Stimulated activated CD4-positive, alpha-beta T cell treated with anti-CD3 and anti-CD28 coated beads, Interleukin-12 subunit alpha, Interleukin-12 subunit beta, amount 100 ng/mL, for 24 hours (primary cell): ENCODE results near the gene PRCD.
"Not testable (repeated sequence)": the region's sequence is repeated elsewhere in the genome, so short reads cannot be mapped to it uniquely, and the experiment has no call there.

Experiments used
- DNase-seq, 2 experiments: peaks; one replicate each; pipeline ENCODE4 v3.0.0-alpha.2; 2020; ENCODE audit warnings: low read depth in 2 of 2

The PRCD gene

DNA sequence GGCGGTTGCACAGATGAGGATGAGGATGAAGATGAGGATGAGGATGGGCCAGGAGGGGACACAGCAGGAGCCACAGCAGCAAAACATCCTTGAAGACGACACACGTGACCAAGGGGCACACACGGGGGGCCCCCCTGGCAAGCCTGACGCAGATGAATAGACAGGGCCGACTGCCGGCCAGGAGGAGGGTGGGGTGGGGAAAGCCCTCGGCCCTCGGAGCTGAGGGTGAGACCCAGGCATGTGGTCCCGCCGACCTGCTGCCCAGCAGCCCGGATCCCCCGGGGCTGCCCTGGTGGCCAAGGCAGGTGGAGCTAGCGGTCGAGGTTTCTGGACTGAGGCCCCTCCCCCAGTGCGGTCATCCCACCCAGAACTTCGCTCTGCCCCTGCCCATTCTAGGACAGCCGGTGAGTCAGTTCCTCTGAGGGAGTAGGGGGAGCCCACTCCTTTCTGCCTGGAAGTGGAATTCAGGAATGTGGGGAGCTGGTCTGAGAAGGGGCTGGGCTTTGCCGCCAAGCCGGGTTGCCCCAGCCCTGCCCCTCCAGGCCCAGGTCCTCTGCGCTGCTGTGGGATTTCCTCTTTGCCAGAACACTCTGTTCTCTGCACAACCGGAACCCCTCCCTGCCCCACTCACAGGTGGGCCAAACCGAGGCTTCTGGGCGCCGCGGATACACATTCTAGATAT lies 12.3 kb upstream of the PRCD start:
- no peak for DNase-seq

DNA sequence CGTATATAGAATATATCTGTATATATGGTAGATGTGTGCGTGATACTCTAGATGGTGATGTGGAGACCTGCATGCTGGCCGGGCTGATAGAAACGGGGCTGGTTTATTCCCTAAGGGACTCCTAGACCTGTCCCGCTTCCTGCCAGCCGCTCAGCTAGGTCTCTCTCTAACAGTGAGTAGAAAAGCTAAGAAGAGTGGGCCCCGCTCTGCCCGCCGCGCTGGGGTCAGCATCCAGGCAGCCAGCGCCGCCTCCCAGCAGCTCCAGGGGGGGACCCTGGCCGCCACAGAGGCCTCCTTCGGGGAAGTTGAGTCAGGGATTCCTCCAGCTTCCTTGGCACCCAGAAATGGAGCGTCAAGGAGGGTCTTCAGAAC lies 11.7 kb upstream of the PRCD start:
- no peak for DNase-seq

DNA sequence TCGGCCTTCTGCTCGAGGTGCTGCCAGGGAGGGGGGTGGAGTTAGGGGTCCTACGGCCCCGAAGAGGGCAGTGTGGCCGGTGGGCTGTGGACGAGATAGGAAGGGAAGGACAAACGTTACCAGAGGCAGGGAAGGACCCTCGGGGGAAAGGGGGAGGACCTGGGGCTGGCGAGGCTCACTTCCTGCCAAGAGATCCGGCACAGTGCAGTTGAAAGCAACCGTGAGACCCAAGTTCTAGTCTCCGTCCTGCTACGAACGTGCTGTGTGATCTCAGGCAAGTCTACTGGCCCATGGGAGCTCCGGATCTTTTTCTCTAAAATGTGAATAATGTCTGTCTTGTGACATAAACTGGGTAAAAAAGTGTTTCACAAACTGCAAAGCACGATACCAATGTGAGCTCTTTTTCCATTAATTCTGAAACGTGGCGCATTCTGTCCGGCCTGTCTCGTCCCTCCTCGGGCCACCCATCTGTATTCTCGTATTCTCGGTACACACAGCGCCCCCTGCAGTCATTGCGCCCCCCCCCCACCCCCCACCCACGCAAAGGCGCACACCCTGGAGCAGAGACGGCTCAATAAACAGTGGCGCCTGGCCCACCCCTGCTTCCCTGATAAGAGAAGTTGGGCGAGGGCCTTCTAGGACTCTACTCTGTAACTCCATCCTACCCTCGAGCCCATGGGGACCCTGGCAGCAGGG lies 11.2 kb upstream of the PRCD start:
- DNase-seq, result no peak

DNA sequence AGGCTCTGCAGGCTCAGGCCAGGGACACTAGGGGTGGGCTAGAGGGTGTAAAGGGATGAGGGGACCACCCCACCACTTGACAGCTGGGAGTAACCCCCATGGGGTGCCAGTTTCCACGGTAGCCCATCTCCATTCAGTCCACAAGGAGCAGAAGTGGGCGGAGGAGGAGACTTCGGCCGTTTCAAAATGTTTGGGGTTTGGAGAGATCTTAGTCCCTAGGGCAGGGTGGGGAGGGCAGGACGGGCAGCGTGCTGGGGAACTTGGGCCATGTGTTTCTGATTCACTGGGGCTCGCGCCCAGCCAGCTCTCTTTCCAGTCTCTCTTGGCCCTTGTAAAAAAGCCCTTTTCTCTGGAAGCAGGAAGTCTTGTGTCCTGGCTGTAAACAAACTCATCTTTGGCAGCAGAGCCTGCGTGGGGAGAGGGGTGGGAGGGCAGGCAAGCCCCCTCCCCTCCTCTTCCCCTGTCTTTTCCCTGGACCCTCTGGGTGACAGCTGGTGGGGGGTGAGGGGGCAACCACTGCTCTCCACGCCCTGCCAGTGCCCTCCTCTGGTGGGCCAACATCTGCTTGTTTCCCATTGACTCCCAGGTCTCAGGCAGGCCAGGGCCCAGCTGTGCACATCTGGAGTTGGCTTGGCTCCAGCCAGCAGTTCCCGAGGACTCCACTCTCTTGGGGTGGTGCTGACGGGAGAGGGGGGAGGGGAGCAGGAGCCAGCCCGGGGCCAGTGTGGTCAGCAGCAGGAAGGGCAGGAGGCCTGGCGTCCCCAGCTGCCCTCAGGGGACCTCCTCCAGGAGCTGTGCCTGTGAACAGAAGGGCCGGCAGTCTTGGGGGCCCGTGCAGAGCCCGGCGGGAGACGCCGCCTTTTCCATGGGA lies 10.4 kb upstream of the PRCD start:
- no peak for DNase-seq

DNA sequence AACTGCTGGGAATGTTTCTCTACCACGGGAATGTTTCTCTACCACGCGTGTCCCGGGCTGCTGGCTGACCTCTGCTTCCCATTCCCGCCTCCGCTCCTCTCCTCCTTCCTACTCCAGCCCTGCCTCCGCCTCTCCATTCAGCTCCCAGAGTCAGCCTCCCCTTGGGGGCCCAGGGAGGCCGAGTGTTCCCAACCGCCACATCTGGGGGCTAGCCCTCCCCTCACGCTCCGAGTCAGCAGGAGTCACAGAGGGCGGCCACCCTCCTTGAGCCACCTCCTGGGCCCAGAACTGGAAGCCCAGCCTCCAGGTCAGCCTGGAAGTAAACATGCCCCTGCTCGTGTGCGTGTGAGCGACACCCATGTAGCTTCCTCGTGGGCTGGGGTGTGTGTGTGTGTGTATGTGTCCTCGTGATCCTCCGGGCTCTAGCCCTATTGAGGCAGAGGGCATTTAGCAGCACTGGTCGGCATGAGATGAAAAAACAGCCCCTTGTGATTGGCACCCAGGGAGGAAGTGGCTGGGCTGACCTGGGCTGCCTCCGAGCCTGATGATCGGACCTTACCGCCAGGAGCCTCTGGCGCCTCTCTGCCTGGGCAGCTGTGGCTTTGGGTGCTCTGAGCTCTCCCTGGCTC lies 9.6 kb upstream of the PRCD start:
- DNase-seq, result no peak

DNA sequence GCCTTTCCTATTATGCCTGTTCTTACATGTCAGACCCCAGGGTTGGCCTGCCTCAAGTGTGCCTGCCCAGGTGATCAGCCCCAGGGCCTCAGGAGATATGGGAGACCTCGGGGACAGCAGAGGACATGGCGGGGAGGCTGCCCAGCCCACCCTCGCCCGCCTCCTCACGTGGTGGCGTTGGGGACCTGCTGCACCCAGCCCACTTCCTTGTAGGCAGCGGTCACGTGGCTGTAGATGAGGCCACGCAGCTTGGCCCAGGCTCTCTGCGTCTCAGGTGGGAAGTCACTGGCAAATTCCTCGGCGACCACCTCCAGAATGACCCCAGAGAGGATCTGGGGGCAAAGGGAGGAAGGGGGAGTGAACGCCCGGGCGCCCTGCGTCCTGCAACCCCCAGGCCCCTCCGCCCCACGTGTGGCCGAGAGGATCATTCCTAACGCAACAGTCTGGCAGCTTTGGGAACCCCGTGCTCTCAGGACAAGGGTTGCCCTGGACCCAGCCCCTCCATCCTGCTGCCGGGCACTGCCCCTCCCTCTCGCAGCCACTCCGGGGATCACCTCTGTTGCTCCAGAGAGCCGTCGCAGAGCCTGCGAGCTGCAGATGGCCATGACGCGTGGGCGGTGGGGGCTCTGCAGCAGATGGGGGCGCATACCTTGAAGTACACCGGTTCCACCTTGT lies 8.9 kb upstream of the PRCD start:
- no peak for DNase-seq

DNA sequence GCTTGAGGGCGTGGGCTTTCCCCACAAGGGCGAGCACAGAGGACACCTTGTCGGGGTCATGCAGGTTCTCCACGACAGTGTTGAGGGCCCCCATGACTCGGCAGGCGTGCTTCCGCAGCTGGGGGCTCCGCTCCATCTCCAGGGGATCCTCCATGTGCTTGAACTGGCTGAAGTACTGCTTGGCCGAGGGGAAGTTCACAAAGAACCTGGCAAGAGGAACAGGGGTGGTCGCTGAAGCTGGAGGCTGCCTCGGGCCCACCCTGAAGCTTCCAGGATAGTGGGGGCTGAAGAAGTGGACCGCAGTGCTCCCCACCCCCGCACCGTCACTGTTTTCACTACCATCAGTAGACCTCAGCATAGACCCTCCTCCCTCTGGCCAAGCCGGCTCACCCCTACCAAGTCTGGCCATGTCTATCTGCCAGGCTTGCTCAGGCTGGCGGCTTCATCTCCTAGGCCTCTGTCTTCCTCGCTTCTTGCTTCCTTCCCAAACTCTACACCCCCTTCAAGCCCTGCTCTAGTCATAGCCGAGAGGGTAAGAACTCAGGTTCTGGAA lies 8.3 kb upstream of the PRCD start:
- no peak for DNase-seq

DNA sequence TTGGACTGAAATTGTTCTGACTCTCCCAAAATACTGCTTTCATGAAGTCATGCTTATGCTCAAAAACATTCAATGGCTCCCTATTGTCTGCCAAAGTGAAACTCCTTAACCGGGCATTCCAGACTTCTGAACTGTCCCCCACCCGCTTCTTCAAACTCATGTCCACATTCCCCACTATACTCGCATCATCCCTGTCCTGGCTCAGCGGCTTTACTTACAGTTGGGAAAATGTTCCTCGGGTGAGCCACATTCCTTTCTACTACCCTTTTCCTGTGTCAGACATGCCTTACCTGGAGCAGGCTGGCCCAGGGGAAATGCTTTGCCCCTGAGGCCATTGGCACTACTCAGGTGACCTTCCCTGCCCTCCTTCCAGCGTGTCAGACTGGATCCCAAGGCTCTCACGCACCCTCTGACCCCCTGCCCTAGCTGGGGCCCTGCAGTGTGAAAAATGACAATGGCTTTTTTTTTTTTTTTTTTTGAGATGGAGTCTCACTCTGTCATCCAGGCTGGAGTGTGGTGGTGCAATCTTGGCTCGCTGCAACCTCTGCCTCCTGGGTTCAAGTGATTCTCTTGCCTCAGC lies 7.7 kb upstream of the PRCD start:
- no peak for DNase-seq

DNA sequence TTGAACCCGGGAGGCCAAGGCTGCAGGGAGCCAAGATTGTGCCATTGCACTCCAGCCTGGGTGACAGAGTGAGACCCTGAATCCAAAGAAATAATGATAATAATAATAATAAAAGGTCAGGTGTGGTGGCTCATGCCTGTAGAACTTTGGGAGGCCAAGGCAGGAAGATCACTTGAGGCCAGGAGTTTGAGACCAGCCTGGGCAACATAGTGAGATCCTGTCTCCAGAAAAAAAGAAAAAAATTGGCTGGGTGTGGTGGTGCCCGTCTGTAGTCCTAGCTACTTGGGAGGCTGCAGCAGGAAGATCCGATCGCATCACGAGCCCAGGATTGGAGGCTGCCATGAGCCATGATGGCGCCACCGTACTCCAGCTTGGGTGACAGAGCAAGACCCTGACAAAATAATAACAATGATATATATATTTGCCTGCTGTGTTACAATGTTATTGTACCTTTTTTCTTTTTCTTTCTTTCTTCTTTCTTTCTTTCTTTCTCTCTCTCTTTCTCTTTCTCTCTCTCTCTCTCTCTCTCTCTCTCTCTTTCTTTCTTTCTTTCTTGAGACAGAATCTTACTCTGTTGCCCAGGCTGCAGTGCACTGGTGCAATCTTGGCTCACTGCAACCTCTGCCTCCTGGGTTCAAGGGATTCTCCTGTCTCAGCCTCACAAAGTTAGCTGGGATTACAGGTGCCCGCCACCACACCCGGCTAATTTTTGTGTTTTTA lies 6.0 kb upstream of the PRCD start:
- DNase-seq, result not testable (repeated sequence)

DNA sequence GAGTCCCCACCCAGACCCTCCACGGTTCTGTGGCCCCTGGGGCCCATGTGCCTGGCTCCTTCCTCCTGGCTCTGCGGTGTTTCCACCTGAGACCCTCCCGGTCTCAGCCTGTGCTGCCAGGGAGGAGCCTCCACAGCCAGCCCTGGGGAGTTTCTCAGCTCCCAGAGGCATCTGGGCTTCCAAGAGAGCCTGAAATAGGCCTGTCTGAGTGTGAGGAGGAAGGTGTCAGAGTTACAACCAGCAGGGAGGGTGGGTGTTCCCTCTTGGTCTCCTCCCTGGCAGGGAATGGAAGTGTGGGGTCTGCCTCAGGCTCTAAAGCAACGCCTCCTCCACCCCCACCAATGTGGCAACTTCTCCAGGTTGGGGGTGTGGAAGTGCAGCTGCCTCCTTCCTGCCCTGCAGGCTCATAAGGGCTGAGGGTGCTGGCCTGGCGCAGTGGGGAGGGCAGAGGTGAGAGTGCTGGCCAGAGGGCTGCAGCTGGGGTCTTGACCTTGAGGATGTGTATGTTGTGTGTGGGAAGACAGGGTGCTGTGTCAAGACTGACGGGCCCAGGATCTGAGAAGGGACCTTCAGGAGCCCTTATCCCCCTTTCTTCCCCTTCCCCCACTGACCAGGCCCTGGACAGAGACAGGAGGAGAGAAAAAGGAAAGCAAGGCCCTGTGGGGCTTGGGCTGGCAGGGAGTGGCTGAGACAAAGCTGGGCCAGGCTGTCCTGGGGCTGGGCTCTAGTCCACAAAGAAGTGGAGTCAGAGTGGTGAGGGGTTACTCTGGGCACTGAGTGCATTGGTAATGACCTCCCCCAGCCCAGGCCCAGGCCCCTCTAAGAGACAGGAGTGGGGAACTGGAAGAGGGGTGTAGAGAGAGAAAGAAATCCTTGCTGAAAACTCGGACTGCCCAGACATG lies 4.8 kb upstream of the PRCD start:
- DNase-seq, result no peak

DNA sequence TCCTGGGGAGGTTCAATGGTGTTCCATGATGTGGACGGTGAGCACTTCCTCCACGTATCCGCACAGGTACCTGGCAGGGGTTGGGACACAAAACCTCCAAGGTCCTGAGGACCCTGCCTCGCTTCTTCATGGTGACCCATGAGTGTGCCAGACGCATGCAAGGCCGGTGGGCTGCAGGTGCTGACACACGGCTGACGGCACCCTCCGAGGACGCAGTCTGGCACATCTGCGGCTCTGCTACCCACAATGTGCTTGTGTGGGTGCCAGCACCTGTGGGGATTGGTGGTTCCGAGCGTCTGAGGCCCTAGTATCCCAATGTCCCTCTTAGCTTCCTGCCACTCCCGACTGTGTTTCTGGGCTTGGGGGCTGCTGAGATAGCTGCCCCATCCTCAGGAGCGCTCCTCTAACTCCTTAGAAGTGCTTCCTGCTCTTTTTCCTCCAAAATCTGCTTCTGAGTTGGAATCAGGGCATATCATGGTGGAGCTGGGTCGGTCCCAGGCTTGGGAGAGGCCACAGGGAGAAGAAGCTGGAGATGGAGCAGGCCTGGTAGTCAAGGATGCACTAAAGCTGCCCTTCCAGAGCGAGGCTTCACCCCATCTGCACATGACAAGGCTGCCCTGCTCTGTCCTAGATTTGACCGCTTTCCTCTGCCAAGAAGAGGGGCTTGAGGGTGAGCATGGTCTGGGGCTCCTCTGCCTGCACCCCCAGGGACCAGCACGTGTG lies 3.9 kb upstream of the PRCD start:
- DNase-seq, result no peak

DNA sequence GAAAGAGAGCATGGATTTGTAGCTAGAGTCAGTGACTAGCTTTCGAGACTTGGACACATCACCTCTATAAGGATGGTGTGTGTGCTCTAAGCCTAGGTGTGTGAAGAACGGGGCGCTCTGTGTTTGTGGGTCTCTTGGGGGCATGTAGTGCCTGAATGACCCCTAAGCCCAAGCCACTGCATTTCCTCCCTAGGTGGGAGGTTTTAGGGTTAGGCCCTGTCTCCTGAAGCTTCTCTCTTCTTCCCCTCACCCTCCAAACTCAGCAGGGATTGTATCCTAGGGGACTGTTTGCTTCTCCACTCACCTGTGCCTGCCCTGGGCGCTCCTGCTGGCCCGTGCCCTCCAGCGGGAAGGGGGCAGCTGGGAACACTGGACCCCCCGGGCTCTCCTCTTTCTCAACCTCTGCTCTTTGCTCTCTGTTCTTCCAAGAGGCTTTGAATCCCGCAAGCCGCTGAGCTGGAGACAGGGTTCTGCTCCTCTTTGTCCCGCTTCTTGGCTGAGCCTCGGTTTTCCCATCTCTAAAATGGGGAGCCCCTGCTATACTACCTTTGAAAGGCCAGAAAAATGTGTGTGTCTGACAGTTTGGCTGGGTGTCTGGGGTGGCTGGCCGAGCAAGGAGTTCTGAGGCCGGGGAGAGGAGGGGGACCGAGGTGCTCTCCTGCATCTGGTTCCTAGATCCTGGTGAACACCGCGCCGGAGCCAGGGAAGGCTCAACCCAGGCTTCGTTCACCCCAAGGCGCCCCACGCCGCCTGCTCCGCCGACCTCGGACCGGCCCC lies 3.1 kb upstream of the PRCD start:
- no peak for DNase-seq

DNA sequence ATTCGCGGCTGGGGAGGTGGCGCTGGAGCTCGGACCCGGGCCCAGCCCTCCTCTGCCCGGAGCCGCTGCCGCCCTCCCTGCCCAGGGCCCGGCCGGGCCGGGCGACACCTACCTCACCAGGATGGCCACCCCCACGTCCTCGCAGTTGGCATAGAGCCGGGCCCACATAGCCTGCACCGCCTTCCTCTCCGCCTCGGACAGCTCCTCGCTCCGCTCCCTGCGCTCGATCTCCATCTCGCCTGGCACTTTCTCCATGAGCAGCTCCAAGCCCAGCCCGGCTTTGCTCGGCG lies 2.6 kb upstream of the PRCD start:
- no peak for DNase-seq

DNA sequence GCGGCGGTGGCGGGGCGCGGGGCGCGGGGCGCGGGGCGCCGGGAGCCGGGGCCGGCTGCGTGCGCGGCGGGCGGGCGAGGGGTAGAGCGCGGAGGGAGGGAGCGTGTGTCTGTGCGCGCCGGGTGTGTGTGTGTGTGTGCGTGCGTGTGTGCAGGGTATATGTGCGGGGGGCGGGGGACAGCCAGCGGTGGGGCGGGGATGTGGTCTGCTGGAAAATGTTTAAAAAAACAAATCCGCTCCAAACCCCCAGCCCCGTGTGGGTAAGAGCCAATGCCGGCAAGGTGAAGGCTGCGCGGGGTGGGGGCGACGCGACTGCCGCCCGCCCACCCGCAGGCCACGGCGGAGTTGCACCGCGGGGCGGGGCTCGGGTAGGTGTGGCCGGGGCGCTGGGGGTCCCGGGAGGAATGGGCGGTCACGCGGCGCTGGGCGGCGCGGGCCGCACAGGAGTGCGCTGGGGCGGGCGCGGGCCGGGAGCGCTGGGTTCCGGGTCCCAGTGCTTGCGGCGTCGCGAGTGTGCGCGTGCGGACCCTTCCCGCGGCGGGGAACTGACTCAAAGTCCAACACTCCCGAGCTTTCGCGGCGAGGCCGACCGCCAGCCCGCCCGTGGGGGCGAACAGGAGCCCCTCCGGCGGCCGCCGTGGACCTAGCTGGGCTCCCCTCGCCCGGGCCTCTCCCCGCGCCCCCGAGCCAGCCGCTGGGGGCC lies 2.1 kb upstream of the PRCD start, which contains the start of gene CYGB:
CYGB (minus strand) TSS at position 132 of the 703 bp plus-strand sequence. CDS start 167 bp downstream, outside the sequence.
- DNase-seq, result no peak

DNA sequence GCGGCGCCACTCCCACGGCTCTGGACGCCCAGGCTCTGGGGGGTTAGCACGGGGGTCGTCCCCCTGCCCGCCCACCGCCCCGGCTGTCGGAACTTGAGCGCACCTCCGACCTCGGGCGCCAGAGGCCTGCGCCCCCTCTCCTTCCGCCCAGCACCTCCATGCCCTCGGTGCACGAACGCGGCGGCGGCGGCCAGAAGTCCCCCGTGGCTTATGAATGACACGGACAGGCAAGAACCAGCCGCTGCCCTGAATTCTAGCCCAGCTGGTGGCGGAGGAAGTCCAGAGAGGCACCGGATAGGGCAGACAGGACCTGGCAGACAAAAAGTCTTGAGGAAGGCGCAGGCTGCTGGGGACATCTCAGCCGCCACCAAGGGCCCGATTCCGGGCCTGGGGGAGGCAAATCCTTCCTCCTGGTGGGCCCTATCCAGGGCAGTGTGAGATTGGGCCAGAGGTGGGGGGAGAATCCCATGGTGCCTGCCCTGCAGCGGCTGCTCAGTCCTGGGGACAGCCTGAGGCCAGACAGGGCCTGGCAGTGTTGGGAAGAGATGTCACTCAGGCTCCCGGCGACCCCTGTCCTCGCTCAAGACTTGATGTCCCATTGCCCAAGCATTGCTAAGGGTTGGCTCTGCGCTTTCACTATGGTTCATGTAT lies 1.4 kb upstream of the PRCD start:
- DNase-seq, result no peak

DNA sequence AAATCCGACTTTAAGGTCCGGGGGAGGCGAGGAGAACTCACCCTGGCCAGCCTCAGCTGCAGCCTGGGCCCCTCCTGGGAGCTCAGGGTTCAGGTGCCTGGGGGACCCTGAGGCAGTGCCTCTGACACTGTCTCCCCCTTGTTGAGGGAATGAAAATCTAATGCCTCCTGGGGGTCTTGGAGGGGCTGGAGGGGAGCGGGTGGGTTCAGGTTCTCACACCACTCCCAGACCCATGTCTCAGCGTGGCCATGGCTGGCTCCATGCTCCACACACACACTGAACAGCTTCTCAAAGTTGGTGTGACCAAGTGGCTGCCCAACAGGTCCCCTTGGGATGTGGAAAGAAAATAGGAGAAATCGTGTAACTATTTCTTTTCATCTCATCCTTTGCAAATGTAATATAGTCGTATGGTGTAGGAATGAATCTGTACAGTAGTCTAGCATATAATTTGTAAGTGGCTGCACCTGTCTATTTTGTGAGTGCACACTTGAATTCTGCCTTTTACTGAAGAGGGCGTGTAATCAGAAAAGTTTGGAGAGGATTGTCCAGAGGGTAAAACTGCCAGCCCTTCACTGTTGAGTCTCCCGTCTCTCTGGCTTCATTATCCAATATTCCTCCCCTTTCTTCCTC lies 788 bp upstream of the PRCD start:
- no peak for DNase-seq
